Liver (tissue), 3 donors: ENCODE data around the gene SUSD5.

Experiments
- CTCF ChIP-seq: fragments of 150-350 bp; IDR thresholded peaks from 2 replicates; pipeline ENCODE4 v1.5.1; 2017; ENCODE audit warnings: improper control_type of control experiment, low read depth, low read length; ENCODE audit not compliant: missing input control
- SP1 ChIP-seq: IDR thresholded peaks from 2 replicates; pipeline ENCODE4 v1.6.1; 2018; ENCODE audit warnings: antibody characterized with exemption, mild to moderate bottlenecking
- YY1 ChIP-seq: IDR thresholded peaks from 2 replicates; pipeline ENCODE4 v1.6.1; 2016; ENCODE audit warnings: antibody characterized with exemption, mild to moderate bottlenecking
- TF ChIP-seq, protein P1 (sequence below): IDR thresholded peaks from 2 replicates; pipeline ENCODE4 v1.6.1; 2016; ENCODE audit warnings: antibody characterized with exemption
- donor health status: healthy.
- donor health status: healthy.

GRCh38 chr3:33167716-33168336 lies 50.8 kb downstream of the SUSD5 start:
- TF ChIP-seq CTCF (no peak), SP1 (no peak), YY1 (no peak)
- TF ChIP-seq, protein P1, sequence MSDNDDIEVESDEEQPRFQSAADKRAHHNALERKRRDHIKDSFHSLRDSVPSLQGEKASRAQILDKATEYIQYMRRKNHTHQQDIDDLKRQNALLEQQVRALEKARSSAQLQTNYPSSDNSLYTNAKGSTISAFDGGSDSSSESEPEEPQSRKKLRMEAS: no peak
